Right hindlimb (tissue), 1 donor: ENCODE data around the gene ADGRB2.

Experiments used
- DNase-seq: peaks from one replicate; pipeline ENCODE4 v3.0.0-alpha.2; 2018

The ADGRB2 gene

DNA sequence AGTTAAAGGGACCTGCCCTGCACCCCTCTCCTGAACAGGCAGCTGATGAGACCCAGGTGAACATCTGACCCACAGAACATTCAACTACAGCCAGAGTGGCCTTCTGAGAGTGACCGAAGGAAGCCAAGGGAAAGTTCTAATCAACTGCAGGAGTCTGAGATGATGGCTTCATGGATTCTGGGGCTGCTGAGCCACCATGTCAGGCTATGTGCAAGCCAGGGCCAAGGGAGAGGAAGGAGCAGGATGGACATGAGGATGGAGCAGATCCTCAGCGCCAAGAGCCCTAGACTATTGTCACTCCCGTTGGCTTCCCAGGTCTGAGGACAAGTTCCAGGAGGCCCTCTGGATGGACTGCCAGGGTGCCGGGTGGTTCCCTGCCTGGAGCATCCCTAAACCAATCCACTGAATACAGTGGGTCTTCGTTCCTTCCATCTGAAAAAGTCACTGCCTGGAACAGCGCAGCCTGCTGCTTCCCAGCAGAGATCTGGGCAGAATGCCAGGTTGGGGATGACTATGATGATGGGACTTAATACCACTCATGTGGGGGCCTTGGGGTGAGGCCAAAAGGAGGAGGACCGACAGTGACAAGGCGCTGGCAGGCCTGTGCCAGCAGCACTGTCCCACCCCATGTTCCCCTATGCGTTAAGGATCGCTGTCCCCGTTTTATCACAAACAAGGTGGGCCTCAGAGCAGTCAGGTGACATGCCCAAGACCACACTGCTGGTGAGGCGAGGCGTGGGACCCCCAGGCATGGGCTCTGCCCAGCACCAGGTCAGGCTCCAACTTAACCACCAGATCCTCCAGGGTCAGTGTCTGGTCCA, 31.9 kb upstream of the ADGRB2 start:
- no peak for DNase-seq

DNA sequence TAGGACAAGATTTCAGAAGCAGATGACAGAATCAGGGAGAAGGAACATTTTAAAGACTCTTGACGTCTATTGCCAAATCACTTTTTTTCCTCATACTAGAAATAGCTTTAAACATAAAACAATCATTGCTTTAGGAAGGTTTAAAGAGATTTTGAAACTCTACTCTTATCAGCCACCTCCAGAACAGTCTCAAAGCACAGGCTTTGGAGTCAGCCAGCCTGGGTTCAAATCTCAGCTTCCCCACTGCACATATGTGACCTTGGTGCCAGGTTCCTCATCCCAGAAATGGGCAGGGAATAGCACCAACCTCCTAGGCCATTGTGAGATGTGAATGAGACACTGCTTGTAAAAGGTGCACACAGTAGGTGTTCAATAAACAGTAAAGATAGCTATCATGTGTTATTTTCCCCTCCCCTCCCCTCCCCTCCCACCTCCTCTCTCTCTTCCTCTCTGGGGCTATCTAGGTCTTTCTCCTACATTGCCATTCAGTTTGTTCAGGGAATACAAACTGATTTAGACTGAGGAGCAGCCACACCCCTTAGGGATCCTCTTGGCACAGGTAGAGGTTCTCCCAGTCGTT, 31.0 kb upstream of the ADGRB2 start:
- DNase-seq, result peak; percentile 6

DNA sequence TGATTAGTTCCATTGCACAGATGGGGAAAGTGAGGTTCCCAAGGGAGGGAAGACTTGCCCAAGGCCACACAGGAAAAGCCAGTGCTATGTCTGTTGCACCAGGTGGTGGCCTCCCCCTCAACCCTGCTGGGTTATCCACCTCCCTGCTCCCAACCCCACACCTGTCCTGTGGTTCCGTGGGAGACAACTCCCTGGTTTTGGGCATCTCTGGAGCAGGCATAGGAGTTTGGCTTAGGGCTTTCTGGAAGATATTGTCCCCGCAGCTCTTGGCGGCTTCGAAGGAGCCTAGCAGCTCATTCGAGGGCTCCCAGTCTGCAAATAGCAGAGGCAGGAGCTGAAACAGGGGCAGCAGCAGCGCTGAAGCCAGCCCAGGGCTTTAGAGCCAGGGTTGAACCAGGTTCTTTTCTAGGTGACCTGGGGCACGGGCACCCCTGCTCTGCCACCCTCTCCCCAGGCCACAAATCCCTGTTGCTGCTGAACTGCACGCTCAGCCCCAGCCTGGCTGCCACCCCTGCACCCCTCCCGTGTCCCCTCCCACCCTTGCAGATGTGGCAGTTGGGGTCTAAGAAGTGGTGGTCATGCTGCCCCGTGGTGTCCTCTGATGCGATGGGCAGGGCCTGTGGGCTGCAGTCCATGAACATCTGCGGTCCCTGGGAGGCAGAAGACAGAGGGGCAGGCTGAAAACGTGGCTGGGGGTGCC, 29.6 kb upstream of the ADGRB2 start:
- DNase-seq, result peak; percentile 12

DNA sequence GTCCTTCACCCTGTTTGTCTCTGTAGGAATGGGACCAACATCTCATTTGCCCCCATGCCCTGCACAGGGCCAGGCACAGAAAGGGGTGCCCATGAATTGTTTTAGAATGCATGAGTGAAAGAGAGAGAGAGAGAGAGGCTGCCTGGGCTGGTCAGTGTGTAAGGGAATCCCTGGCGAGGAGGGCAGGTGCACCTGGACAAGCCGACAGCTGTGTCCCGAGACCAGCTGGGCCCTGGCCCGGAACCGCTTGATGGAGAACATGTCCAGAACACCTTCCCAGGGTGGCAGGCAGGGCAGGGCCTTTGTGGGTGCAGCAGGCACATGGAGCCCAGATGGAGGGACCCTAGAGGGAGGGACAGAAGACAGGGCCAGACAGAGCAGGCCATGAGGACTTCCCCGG, 28.9 kb upstream of the ADGRB2 start:
- peak; percentile 11 for DNase-seq

DNA sequence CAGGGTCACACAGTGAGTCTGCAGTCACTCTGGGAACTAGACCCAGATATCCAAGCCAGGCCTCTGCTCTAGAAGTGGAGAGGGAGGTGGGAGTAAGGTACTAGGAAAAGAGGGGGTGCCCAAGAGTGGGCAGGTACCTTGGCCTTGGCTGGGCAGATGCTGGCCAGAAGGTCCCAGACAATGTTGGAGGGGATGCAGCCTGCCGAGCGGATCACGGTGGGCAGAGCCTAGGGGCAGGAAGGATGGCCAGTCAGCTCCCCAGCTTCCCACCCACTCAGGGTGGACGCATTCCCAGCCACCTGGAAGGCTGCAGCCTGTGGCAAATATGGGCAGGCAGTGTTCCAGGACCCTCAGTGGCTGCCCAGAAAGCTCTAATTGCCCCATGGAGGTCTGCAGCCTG, 28.4 kb upstream of the ADGRB2 start:
- DNase-seq, result peak; percentile 17

DNA sequence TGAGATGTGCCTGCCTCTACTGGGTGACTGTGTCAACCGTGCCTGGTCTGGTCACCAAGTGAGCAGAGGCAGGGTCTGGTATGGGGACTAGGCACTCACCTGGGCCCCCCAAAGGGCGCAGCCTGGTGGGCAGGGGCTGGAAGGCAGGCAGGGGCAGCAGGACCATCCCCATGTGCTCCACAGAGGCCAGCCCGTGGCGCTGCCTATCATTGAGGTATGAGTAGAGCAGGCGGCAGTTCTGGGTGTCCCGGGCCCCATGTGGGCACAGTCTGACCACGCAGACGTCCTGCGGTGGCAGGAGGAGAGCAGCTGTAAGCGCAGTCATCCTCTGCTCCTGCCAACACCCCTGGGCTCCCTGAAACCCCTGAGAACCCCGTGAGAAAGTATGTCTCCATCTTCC, 28.0 kb upstream of the ADGRB2 start:
- DNase-seq, result peak; percentile 15

DNA sequence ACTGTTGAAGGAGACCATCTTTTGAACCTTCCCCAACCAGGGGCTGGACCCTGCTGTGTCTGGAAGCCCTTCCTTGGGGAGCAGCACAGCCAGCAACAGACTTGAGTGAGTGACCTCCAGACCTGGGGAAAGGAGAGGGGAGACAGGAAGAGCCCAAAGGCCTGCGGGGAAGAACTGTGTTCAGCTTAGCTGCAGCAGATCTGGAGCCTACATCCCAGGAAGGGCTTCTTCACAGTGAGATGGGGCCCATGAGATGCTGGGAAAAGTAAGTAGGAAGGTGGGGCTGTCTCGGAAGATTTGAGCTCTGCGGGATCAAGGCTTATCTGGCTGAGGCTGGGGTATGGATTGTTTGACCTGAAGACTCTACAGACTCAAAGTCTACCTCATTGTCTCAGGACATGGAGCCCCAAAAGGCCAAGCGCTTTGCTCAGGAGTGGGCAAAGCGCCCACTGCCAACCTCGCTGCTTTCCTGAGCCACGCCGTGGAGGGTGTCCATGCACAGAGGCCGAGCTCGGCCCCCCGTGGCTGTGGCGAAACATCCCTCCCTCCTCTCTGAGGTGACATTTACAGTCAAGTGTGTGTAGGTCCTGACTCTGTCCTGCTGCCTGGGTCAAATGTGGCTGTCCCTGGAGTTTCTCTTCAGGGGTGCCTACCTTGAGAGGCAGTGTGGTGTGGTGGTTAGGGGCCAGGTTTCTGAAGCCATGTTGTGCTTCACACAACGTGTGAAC, 27.2 kb upstream of the ADGRB2 start:
- DNase-seq, result peak; percentile 20

DNA sequence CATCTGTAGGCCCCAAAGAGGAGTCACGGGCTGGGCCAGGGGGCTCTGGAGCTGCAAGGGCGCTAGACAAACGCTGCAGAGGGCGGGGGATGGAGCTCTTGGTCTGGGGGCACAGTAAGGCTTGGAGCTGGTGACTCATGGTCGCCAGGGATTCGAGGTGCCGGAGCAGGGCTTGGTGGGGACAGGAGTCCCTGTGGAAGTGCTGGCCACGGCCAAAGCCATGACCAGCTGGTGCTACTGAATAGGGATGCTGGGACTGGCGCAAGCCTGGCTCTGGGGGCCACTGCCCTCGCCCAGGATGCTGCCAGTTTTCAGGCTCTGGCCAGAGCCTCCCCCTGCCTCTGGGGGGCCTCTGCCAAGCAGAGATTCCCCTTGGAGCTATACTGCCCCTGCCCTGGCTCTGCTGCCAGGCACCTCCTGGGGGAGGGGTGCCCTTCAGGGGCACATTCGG, 26.5 kb upstream of the ADGRB2 start:
- peak; percentile 22 for DNase-seq

DNA sequence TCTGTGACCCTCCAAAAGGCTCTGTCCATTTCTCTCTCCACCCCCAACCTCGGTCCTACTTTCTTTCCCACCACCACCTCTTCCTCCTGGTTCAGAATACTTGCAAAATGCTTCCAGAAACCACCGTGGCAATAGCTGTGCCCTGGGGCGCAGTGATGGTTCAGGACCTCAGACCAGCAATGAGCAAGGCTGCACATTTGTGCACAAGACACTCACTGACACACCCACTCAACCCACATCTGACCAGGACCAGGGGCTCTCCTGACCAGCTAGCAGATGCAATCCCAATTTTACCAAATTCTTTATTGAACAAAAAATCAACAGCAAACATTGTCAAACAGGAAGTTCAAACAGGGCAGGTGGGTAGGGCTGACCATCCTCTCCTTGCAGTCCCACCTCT, 26.0 kb upstream of the ADGRB2 start:
- peak; percentile 9 for DNase-seq

DNA sequence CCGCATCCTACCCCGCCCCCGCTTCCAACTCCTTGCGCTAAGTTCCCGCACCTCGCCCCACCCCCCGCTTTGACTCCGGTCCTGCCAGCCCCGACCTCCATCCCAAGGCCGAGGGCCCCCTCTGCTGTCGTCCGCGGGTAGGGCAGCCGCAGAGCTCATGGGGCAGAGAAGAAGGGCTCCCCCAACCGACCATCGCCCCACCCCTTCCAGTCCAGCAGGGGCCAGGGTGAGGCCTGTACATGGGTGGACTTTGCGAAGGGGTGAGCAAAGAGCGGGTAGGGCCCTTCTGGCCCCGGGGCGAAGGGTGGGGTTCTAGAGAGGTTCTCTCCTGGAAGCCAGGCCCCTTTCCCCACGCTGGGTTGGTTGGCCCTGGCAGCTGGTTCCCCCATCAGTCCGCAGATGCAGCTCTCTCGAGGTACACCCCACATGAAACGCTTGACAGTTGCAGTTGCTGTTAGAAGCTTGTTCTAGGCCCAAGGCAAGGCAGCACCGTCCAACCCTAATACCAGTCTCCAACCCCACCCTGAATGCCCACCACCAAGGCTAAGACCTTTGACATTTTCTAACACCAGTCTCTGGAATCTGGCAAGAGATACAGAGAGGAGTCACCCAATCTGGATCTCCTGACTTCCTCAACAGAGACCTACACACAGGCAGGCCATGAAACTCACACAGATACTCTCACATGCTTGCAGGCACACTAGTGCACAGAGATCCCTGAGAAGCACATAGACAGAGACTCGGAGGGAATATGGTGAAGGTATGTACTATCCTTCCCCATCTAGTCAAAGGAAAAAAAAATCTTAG, 25.3 kb upstream of the ADGRB2 start:
- DNase-seq, result peak; percentile 96

DNA sequence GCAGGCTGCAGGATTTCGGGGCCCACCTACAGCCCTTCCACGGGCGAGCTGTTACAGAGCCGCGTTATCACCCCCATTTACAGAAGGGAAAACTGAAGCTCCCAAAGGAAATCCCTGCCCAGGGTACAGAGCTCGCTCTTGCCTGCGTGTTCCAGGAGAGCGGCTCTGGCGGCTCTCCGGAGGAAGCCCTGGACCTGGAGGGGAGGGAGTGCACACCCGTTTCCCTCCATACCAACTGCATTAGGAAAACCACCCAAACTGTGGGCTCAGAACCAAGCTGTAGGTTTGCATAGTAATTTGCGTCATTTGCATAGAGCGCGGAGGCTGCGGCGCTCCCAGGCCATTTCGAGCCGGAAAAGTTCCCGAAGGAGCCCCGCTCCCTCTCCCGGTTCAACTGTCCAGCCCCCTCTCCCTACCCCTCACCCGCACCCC, 24.7 kb upstream of the ADGRB2 start:
- DNase-seq, result peak; percentile 84

DNA sequence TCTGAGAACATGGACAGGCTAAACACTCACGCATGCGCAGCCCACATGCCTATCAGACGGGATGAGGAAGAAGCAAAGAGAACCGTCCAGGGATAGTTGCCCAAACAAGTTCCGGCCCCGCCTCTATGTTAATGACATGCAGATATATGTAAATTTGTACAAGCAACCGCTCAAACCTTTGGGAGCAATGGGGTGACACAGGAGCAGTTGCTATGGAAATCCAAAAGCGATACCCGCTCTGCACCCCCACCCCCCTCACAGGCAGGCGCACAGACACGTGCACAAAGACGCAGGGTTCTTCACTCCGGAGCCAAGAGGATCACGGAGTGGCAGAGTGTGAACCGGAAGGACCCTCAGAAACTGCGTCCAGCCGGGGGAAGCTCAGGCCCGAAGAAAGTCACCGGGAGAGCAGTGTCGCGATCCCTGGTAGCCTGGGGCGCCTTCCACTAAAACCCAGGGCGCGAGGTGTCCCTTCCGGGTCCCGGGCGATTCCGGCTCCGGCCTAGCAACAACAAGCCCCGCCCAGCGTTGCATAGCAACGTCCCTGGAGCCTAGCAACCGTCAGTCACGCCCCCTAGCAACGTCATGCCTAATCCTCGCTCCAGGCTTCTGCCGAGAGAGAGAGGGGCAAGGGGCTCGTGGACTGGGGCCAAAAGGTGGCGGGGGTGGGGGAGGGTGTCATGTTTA, 24.1 kb upstream of the ADGRB2 start:
- DNase-seq, result peak; percentile 94

DNA sequence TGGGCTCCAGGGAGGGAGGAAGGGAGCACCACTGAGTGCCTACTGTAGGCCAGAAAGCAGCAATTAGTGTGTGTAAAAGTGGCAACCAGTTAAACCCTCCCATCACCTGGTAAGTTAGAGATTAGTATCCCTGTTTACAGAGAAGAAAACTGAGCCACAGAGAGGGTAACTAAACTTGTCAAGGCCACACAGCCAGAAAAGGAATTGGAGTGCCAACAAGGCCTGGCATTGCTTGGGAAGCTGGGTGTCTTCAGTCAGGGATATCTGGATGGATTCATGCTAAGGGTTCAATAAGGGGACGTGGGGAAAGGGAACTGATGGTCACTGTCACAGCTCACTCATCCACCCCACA, 23.6 kb upstream of the ADGRB2 start:
- DNase-seq, result no peak

DNA sequence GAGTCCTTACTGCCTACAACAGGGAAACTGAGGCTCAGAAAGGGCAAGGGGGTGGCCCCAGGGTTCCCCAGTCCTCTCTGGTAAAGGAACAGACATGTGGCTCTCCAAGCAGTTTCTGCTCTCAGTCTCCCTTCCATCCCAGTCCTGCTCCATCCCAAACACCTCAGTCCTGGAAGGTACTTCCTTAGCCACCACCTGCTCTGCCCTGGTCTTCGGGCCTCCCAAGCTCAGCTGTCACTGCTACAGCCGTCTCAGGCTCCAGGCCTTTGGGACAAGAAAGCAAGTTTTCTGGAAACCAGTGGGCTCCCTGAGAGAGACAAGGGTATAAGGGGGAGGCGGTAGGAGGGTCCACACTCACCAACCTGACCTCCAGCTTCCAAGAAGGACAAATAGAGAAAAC, 23.1 kb upstream of the ADGRB2 start:
- peak; percentile 9 for DNase-seq

DNA sequence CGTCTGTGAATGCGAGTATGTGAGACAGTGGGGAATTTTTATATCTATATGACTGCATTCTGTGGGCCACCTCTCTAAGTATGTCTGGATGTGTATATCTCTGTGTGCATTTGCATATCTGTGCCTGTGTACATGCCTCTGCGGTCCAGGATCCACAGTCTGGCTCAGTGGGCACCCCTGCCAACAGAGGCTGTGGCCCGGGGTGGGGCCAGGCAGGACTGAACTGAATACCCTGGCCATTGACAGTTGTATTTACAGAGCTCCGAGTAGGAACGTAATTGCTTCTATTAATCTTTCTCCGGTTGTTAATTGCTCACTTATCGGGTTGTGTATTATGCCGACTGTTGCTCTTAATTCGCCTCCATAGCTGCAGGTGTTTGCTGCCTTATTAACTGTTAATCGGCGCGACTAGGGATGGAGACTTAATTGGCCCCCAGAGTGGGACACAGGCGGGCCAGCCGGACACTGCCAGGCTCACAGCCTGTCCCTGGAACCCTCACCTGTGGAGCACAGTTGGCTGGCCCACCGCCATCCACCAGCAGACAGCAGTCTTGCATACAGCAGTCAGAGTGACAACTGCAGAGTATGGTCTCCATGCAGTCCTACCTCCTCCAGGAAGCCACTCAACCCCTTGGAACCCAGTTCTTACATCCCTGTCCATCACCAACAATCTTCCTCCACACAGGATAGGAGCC, 22.4 kb upstream of the ADGRB2 start:
- peak; percentile 18 for DNase-seq

DNA sequence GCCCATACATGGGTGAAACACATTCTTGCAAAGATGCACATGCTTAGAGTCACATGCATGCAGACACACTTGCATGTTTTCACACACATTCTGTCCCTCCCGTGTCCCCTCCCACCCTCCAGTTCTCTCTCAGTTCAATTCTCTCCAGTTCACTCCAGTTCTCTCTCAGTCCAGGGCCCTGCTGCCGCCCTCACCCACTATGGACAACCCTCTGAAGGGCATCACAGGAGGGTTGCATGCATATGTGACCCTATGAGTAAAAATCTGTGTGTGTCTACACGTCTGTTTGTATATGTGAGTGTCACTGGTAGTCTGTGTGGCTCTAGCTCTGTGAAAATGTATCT, 21.8 kb upstream of the ADGRB2 start:
- peak; percentile 4 for DNase-seq

DNA sequence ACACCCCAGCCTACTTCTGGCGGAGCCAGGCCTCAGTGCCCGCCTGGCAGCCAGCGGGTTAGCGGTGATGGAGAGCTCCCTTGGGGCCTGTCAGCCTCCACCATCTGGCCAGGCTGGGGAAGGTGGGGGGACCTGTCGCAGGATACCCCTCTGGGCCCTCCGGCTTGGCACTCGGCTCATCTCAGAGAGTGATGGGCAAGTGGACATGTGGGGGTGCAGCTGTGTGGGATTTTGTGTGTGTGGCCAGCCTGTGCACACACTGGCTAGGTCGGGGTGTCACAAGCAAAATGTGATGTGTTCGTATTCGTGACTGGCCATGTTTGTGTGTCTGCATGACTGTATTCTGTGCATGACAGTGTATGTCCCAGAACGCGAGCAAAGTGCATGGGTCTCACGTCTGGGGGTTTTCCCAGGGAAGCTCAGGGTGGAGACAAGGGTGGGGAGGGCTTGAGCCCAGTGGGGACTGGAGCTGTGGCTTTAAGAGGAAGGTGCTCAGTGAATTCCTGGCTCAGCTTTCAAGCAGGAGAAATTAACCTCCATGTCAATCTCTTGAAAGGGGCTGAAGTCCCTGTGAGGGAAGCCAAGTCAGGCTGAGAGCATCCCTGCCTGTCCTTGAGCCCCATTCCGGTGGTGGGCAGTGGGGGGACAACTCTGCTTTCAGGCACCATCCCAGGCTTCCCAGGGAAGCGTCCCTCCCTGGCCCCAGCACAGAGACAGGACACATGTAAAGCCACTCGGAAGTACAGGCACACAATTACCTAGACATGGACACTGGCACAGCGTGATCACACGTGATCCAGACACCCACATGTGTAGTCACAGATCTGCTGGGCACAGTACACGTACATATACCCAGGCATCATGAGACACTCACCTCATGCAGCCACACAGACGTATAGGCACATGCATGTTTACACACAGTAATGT, 21.1 kb upstream of the ADGRB2 start:
- DNase-seq, result peak; percentile 15

DNA sequence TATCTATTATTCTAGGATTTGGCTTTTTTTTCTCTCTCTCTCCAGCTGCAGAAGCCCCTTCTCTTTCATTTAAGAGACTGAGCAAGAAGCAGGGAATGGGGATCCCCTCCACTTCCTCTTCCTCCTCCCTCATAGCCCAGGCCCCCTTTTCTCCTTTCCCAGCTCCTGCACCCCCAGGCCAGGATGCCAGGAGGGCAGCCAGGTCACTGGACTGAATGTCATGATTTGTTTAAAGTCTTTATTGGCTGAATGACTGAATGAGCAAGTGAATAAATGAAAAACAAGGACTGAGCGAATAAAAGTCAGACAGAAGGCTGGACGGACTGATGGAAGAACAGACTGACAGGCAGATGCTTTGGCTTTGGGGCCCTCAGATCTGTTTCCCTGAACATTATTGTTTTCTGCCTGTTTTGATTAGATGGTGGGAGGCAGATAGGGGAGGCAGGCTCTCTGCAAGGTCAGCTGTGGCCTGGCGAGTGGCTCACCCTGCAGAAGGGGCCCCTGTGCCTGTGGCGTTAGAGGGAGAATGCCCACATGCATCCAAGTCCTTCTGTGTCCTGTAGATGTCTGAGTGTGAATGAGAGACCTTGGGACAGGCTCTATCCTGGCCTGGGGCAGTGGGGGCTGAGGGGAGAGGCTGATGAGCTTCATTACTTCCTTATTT, 20.3 kb upstream of the ADGRB2 start:
- peak; percentile 6 for DNase-seq

DNA sequence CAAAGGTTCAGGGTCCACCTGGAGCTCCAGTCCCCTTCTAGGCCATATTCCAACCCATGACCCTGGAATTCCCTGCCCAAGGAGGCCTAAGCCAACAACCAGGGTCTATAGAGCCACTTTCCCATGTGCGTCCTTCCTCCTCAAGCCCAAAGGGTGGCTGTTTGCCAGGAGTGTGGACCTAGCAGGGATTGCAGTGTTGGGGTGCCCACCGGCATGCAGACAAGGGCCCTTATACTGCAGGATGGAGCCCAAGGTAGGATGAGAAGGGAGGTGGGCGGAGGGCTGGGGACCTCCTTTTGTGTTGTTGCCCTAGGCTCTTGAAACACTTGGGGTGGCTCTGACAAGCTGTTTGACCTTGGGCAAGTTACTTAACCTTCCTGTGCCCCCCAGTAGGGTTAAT, 19.7 kb upstream of the ADGRB2 start:
- DNase-seq, result peak; percentile 16
